ENCODE data around the gene RAC3.

- TF ChIP-seq RCOR1 (IDR thresholded peaks at IDR 0.05; ENCODE audit: low read depth, low read length) (no peak), ZFP36 (IDR thresholded peaks at IDR 0.05; ENCODE audit: borderline replicate concordance, partially characterized antibody) (no peak), NFE2L2 (conservative IDR thresholded peaks at IDR 0.05; ENCODE audit: low read length) (no peak), CEBPB (IDR thresholded peaks at IDR 0.05) (no peak), ZC3H11A (IDR thresholded peaks at IDR 0.05) (no peak)
These were observed 40.4 kb upstream of the RAC3 start for GRCh38 chr17:81990836-81991683.

Data from A549 (cell line).